H9 (cell line): Measurements from ENCODE around the gene HESX1. TPM values are rescaled to one million over a fixed set of nuclear protein-coding genes. Genes with fewer than 3 reads are reported as not detected.

Source experiments
- DNase-seq: peaks from one replicate; pipeline ENCODE4 v3.0.0-alpha.2; 2017
- H2AFZ ChIP-seq: one replicate; pipeline ENCODE4 v1.6.1; 2013; ENCODE audit warnings: mild to moderate bottlenecking, low read length, control low read depth, moderate library complexity
- H2AK5ac ChIP-seq: 2 replicates; pipeline ENCODE4 v1.6.1; 2013; ENCODE audit warnings: low read length, control low read depth, mixed read lengths; ENCODE audit not compliant: insufficient read length
- H2BK120ac ChIP-seq: one replicate; pipeline ENCODE4 v1.6.1; 2013; ENCODE audit warnings: low read depth, mild to moderate bottlenecking, low read length, control low read depth, inconsistent platforms; ENCODE audit not compliant: poor library complexity, severe bottlenecking
- H2BK12ac ChIP-seq: 2 replicates; pipeline ENCODE4 v1.6.1; 2013; ENCODE audit warnings: low read length, control low read depth, mixed read lengths, low read depth; ENCODE audit not compliant: insufficient read length
- H2BK15ac ChIP-seq: 2 replicates; pipeline ENCODE4 v1.6.1; 2013; ENCODE audit warnings: low read depth, low read length, control low read depth
- H2BK20ac ChIP-seq: one replicate; pipeline ENCODE4 v1.6.1; 2013; ENCODE audit warnings: low read depth, mild to moderate bottlenecking, low read length, control low read depth, inconsistent platforms; ENCODE audit not compliant: poor library complexity, severe bottlenecking
- H2BK5ac ChIP-seq: 2 replicates; pipeline ENCODE4 v1.6.1; 2013; ENCODE audit warnings: low read length, control low read depth, mixed read lengths; ENCODE audit not compliant: insufficient read length
- H3K14ac ChIP-seq: 2 replicates; pipeline ENCODE4 v1.6.1; 2013; ENCODE audit warnings: low read length, control low read depth; ENCODE audit not compliant: insufficient read depth
- H3K18ac ChIP-seq: 2 replicates; pipeline ENCODE4 v1.6.1; 2013; ENCODE audit warnings: low read depth, mild to moderate bottlenecking, mixed read lengths, low read length, control low read depth; ENCODE audit not compliant: insufficient read length
- H3K23ac ChIP-seq: 2 replicates; pipeline ENCODE4 v1.6.1; 2013; ENCODE audit warnings: low read length, control low read depth, mixed read lengths, low read depth; ENCODE audit not compliant: insufficient read length
- H3K23me2 ChIP-seq: 2 replicates; pipeline ENCODE4 v1.6.1; 2013; ENCODE audit warnings: low read depth, mild to moderate bottlenecking, mixed read lengths, low read length, control low read depth; ENCODE audit not compliant: insufficient read length, poor library complexity, severe bottlenecking
- H3K27ac ChIP-seq: 2 replicates; pipeline ENCODE4 v1.5.1; 2013; ENCODE audit warnings: low read length, control low read depth, mixed read lengths, low read depth; ENCODE audit not compliant: insufficient read length
- H3K27me3 ChIP-seq: 2 replicates; pipeline ENCODE4 v1.6.1; 2013; ENCODE audit warnings: low read length, control low read depth, inconsistent platforms; ENCODE audit not compliant: insufficient read depth
- H3K4ac ChIP-seq: 2 replicates; pipeline ENCODE4 v1.6.1; 2013; ENCODE audit warnings: low read depth, mild to moderate bottlenecking, control low read depth, inconsistent platforms, low read length, moderate library complexity
- H3K4me1 ChIP-seq: 2 replicates; pipeline ENCODE4 v1.6.1; 2013; ENCODE audit warnings: low read length, control low read depth, inconsistent platforms; ENCODE audit not compliant: insufficient read depth
- H3K4me2 ChIP-seq: 2 replicates; pipeline ENCODE4 v1.6.1; 2013; ENCODE audit warnings: low read length, control low read depth, mixed read lengths; ENCODE audit not compliant: insufficient read length, insufficient read depth
- H3K56ac ChIP-seq: 2 replicates; pipeline ENCODE4 v1.6.1; 2013; ENCODE audit warnings: low read depth, mild to moderate bottlenecking, mixed read lengths, low read length, control low read depth; ENCODE audit not compliant: insufficient read length
- H3K79me1 ChIP-seq: 2 replicates; pipeline ENCODE4 v1.6.1; 2013; ENCODE audit warnings: low read depth, mild to moderate bottlenecking, moderate library complexity, low read length, control low read depth, inconsistent platforms; ENCODE audit not compliant: insufficient read depth, poor library complexity, severe bottlenecking
- H3K79me2 ChIP-seq: 2 replicates; pipeline ENCODE4 v1.6.1; 2013; ENCODE audit warnings: low read length, control low read depth, inconsistent platforms; ENCODE audit not compliant: insufficient read depth
- H3K9ac ChIP-seq: 2 replicates; pipeline ENCODE4 v1.6.1; 2013; ENCODE audit warnings: low read length, control low read depth, mixed read lengths; ENCODE audit not compliant: insufficient read length; ENCODE audit errors: extremely low read depth
- H3K9me3 ChIP-seq: one replicate; pipeline ENCODE4 v1.6.1; 2013; ENCODE audit warnings: low read depth, low read length, inconsistent platforms; ENCODE audit not compliant: control insufficient read depth
- H3T11ph ChIP-seq: one replicate; pipeline ENCODE4 v1.6.1; 2013; ENCODE audit warnings: mild to moderate bottlenecking, low read length, control low read depth, inconsistent platforms
- H4K20me1 ChIP-seq: one replicate; pipeline ENCODE4 v1.6.1; 2013; ENCODE audit not compliant: control insufficient read depth, insufficient read length, insufficient read depth
- H4K5ac ChIP-seq: 2 replicates; pipeline ENCODE4 v1.6.1; 2013; ENCODE audit warnings: low read depth, mild to moderate bottlenecking, mixed read lengths, low read length, control low read depth; ENCODE audit not compliant: insufficient read length
- H4K8ac ChIP-seq: replicated peaks from 2 replicates; pipeline ENCODE4 v1.6.1; 2013; ENCODE audit warnings: low read length, control low read depth, mixed read lengths, low read depth; ENCODE audit not compliant: insufficient read length
- H4K91ac ChIP-seq: 2 replicates; pipeline ENCODE4 v1.6.1; 2013; ENCODE audit warnings: low read depth, mild to moderate bottlenecking, moderate library complexity, mixed read lengths, low read length, control low read depth; ENCODE audit not compliant: insufficient read length
- H3K27ac Mint-ChIP-seq, 3 experiments: 2 replicates in 2 of 3; 3 replicates in 1 of 3; pipeline ENCODE4 v1.8.0; 2020 to 2021; ENCODE audit warnings: mixed read lengths in 3 of 3, mild to moderate bottlenecking in 1 of 3, moderate library complexity in 1 of 3
- H3K27me3 Mint-ChIP-seq: 2 replicates; pipeline ENCODE4 v1.8.0; 2021; ENCODE audit warnings: low read depth, mild to moderate bottlenecking, moderate library complexity, mixed read lengths
- H3K36me3 Mint-ChIP-seq, 3 experiments: 2 replicates in 2 of 3; 3 replicates in 1 of 3; pipeline ENCODE4 v1.8.0; 2020 to 2021; ENCODE audit warnings: low read depth in 3 of 3, mixed read lengths in 3 of 3; ENCODE audit not compliant: insufficient read depth in 1 of 3
- H3K4me1 Mint-ChIP-seq, 2 experiments: 2 replicates each; pipeline ENCODE4 v1.8.0; 2020; ENCODE audit warnings: mixed read lengths in 2 of 2
- H3K4me3 Mint-ChIP-seq, 2 experiments: 2 replicates in 1 of 2; 3 replicates in 1 of 2; pipeline ENCODE4 v1.8.0; 2020 to 2021; ENCODE audit warnings: mild to moderate bottlenecking in 2 of 2, mixed read lengths in 2 of 2, moderate library complexity in 1 of 2
- H3K9me3 Mint-ChIP-seq, 2 experiments: 2 replicates in 1 of 2; 3 replicates in 1 of 2; pipeline ENCODE4 v1.8.0; 2020; ENCODE audit warnings: mild to moderate bottlenecking in 2 of 2, mixed read lengths in 2 of 2, moderate library complexity in 1 of 2
- WGBS: extraction: QIAGEN DNeasy Blood & Tissue Kit; methylation state at CpG from one replicate; pipeline ENCODE4 v1.1.7; 2013; ENCODE audit warnings: missing lambda C conversion rate, low lambda C conversion rate, mixed read lengths; ENCODE audit not compliant: insufficient read length; ENCODE audit errors: extremely low coverage; 5-methylcytosine and 5-hydroxymethylcytosine counted together
- total RNA-seq: library from RNA; stranded (reverse); gene quantifications from 2 replicates; pipeline ENCODE4 v1.2.1, GENCODE V29; 2021
- TF ChIP-seq, protein P1 (sequence below): fragments of 200-600 bp; sonication (generic); conservative IDR thresholded peaks from 3 replicates; pipeline ENCODE4 v1.8.0; 2021; ENCODE audit warnings: antibody characterized with exemption, mild to moderate bottlenecking

The HESX1 gene
- total RNA-seq, 1 experiment from 2014 or later = 28.4 TPM

DNA sequence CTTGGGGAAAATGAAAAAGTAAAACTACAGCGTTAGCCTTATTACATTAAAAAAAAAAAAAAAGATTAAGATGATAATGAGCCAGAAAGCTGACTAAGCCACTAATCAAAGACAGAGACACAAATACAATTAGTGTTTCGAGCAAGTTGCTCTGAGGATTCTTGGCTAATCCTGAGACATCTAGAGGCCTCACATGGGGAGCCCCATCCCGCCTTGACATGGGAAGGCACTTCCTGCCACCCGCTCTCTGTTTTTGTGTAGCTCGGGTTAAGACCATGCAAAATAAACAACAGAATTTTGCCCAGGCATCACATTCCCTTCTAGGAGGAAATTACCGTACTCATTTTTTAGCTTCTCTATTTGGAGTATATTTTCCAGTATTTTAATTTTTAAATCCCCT, 15.3 kb downstream of the HESX1 start:
- Histone ChIP-seq H3K9ac (no peak overlapping the region), H2BK20ac (no peak overlapping the region), H4K20me1 (no peaks in the 10 kb centered on the region), H3K14ac (no peak overlapping the region), H2BK120ac (no peak overlapping the region), H2BK12ac (no peak overlapping the region), H3K79me1 (no peaks in the 10 kb centered on the region), H2AK5ac (no peak overlapping the region), H4K5ac (no peak overlapping the region), H3K23me2 (no peaks in the 10 kb centered on the region), H3T11ph (no peak overlapping the region), H4K91ac (no peak overlapping the region), H3K4me2 (no peak overlapping the region), H3K9me3 (no peaks in the 10 kb centered on the region), H3K79me2 (no peaks in the 10 kb centered on the region), H3K56ac (no peak overlapping the region), H3K27me3 (no peaks in the 10 kb centered on the region), H3K18ac (no peak overlapping the region), H3K4me1 (no peaks in the 10 kb centered on the region), H2AFZ (no peak overlapping the region), H3K4ac (no peak overlapping the region), H3K23ac (no peak overlapping the region), H2BK5ac (no peak overlapping the region), H4K8ac (no peak overlapping the region), H3K27ac (no peak overlapping the region), H2BK15ac (no peak overlapping the region)
- DNase-seq = no peak
- no CpG with 5 or more reads among the region's 6 CpGs for WGBS
- 0 out of 7 replicates have a peak overlapping the region, but pooled peaks of 1 of the 3 experiments have one; percentile 54 for H3K27ac Mint-ChIP-seq
- H3K4me1 Mint-ChIP-seq = peaks cover 12 to 16% of the 10 kb centered on the region in 2 experiments
- TF ChIP-seq, protein P1, sequence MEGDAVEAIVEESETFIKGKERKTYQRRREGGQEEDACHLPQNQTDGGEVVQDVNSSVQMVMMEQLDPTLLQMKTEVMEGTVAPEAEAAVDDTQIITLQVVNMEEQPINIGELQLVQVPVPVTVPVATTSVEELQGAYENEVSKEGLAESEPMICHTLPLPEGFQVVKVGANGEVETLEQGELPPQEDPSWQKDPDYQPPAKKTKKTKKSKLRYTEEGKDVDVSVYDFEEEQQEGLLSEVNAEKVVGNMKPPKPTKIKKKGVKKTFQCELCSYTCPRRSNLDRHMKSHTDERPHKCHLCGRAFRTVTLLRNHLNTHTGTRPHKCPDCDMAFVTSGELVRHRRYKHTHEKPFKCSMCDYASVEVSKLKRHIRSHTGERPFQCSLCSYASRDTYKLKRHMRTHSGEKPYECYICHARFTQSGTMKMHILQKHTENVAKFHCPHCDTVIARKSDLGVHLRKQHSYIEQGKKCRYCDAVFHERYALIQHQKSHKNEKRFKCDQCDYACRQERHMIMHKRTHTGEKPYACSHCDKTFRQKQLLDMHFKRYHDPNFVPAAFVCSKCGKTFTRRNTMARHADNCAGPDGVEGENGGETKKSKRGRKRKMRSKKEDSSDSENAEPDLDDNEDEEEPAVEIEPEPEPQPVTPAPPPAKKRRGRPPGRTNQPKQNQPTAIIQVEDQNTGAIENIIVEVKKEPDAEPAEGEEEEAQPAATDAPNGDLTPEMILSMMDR = no peak
- no peaks in the 10 kb centered on the region; the same call in 1 of the 2 replicates for H3K27me3 Mint-ChIP-seq
- H3K36me3 Mint-ChIP-seq = peaks cover 0 to 2% (median 0%) of the 10 kb centered on the region in 3 experiments; a peak in 3 of 7 replicates
- peaks cover 0 to 4% of the 10 kb centered on the region in 2 experiments; a peak in 1 of 5 replicates for H3K9me3 Mint-ChIP-seq
- no peak overlapping the region for H3K4me3 Mint-ChIP-seq
